ENCODE data around the gene PDCD10. TPM values are rescaled to one million over a fixed set of nuclear protein-coding genes. Genes with fewer than 3 reads are reported as not detected.

Gene PDCD10
- total RNA-seq, 5 donors from 2014 or later (not counting 1 experiment from before 2014, with no cell fraction given) = 40.2 to 46.7 (median 40.8) TPM

GRCh38 chr3:167718582-167718981 is 16.1 kb downstream of the PDCD10 start:
- no peaks in the 10 kb centered on the region for H3K9me3 Mint-ChIP-seq
- Histone ChIP-seq H3K4me1 (ENCODE audit: control insufficient read depth in 1 of 2, extremely low read depth in 1 of 2, insufficient read depth in 2 of 2, low read length in 2 of 2) (peaks cover 2 to 3% of the 10 kb centered on the region in 2 experiments), H3K4me3 (ENCODE audit: control insufficient read depth in 1 of 2, extremely low read depth in 1 of 2, low read length in 1 of 2) (no peak overlapping the region), H3K27ac (ENCODE audit: low read length) (no peak overlapping the region), H3K27me3 (replicated peaks in 1 of 2; ENCODE audit: control insufficient read depth in 2 of 2, extremely low read depth in 1 of 2, insufficient read depth in 2 of 2, low read length in 1 of 2) (no peaks in the 10 kb centered on the region), H3K36me3 (ENCODE audit: control insufficient read depth in 2 of 2, extremely low read depth in 1 of 2, insufficient read depth in 1 of 2, low read length in 1 of 2) (peaks cover 0 to 33% of the 10 kb centered on the region in 2 donors), H3K9me3 (no peaks in the 10 kb centered on the region)
- DNase-seq (no peak), ATAC-seq (replicated peaks in 1 of 4) (no peak)
- no peaks in the 10 kb centered on the region for H3K27me3 Mint-ChIP-seq
- H3K4me3 Mint-ChIP-seq = no peak overlapping the region
- H3K36me3 Mint-ChIP-seq = peaks cover 58% of the 10 kb centered on the region
- no CpG with 5 or more reads among the region's 1 CpG for WGBS (ENCODE audit: insufficient coverage)
- ChIA-PET CTCF (no interaction called here), POLR2A (no interaction called here)
- no peak overlapping the region for H3K27ac Mint-ChIP-seq
- peaks cover 57 to 71% (median 71%) of the 10 kb centered on the region in 3 donors for H3K4me1 Mint-ChIP-seq

- ChIA-PET CTCF (no interaction called here), POLR2A (no interaction called here)
- DNase-seq = no peak
- Mint-ChIP-seq H3K9me3 (no peaks in the 10 kb centered on the region), H3K36me3 (peaks cover 63% of the 10 kb centered on the region), H3K27ac (no peak overlapping the region), H3K4me1 (peaks cover 66 to 73% (median 71%) of the 10 kb centered on the region in 3 donors), H3K27me3 (no peaks in the 10 kb centered on the region), H3K4me3 (no peak overlapping the region)
- no peak for ATAC-seq (replicated peaks in 1 of 4)
- Histone ChIP-seq H3K4me3 (ENCODE audit: control insufficient read depth in 1 of 2, extremely low read depth in 1 of 2, low read length in 1 of 2) (no peak overlapping the region), H3K9me3 (no peaks in the 10 kb centered on the region), H3K27me3 (replicated peaks in 1 of 2; ENCODE audit: control insufficient read depth in 2 of 2, extremely low read depth in 1 of 2, insufficient read depth in 2 of 2, low read length in 1 of 2) (no peaks in the 10 kb centered on the region), H3K4me1 (ENCODE audit: control insufficient read depth in 1 of 2, extremely low read depth in 1 of 2, insufficient read depth in 2 of 2, low read length in 2 of 2) (peaks cover 0 to 2% of the 10 kb centered on the region in 2 experiments), H3K36me3 (ENCODE audit: control insufficient read depth in 2 of 2, extremely low read depth in 1 of 2, insufficient read depth in 1 of 2, low read length in 1 of 2) (peaks cover 0 to 33% of the 10 kb centered on the region in 2 donors), H3K27ac (ENCODE audit: low read length) (no peak overlapping the region)
- whole genome bisulfite sequencing (ENCODE audit: insufficient coverage) = no CpG with 5 or more reads among the region's 2 CpGs
Measured at GRCh38 chr3:167716920-167717319, 17.8 kb downstream of the PDCD10 start.

- H3K27me3 ChIP-seq (replicated peaks in 1 of 2; ENCODE audit: control insufficient read depth in 2 of 2, extremely low read depth in 1 of 2, insufficient read depth in 2 of 2, low read length in 1 of 2) = no peaks in the 10 kb centered on the region
- H3K4me1 Mint-ChIP-seq = peaks cover 68 to 80% (median 77%) of the 10 kb centered on the region in 3 donors
- no peak overlapping the region for H3K27ac ChIP-seq (ENCODE audit: low read length)
- peaks cover 5 to 46% of the 10 kb centered on the region in 2 donors for H3K36me3 ChIP-seq (ENCODE audit: control insufficient read depth in 2 of 2, extremely low read depth in 1 of 2, insufficient read depth in 1 of 2, low read length in 1 of 2)
- no peak overlapping the region for H3K4me3 Mint-ChIP-seq
- no peak overlapping the region for H3K27ac Mint-ChIP-seq
- WGBS (ENCODE audit: insufficient coverage) = no CpG with 5 or more reads among the region's 1 CpG
- peaks cover 71% of the 10 kb centered on the region for H3K36me3 Mint-ChIP-seq
- no peaks in the 10 kb centered on the region for H3K9me3 Mint-ChIP-seq
- ChIA-PET POLR2A (no interaction called here), CTCF (no interaction called here)
- no peaks in the 10 kb centered on the region for H3K4me1 ChIP-seq (ENCODE audit: control insufficient read depth in 1 of 2, extremely low read depth in 1 of 2, insufficient read depth in 2 of 2, low read length in 2 of 2)
- no peaks in the 10 kb centered on the region for H3K27me3 Mint-ChIP-seq
- ATAC-seq (replicated peaks in 1 of 4) = no peak
- no peaks in the 10 kb centered on the region for H3K9me3 ChIP-seq
- DNase-seq = no peak
- no peak overlapping the region for H3K4me3 ChIP-seq (ENCODE audit: control insufficient read depth in 1 of 2, extremely low read depth in 1 of 2, low read length in 1 of 2)
Measured at GRCh38 chr3:167714871-167715270, 19.8 kb downstream of the PDCD10 start.

GRCh38 chr3:167712445-167712844 is 22.2 kb downstream of the PDCD10 start:
- ChIA-PET CTCF (no interaction called here), POLR2A (no interaction called here)
- ATAC-seq (replicated peaks in 1 of 4) = no peak
- Histone ChIP-seq H3K36me3 (ENCODE audit: control insufficient read depth in 2 of 2, extremely low read depth in 1 of 2, insufficient read depth in 1 of 2, low read length in 1 of 2) (peaks cover 7 to 40% of the 10 kb centered on the region in 2 donors), H3K27ac (ENCODE audit: low read length) (no peak overlapping the region), H3K4me1 (ENCODE audit: control insufficient read depth in 1 of 2, extremely low read depth in 1 of 2, insufficient read depth in 2 of 2, low read length in 2 of 2) (no peaks in the 10 kb centered on the region), H3K9me3 (no peaks in the 10 kb centered on the region), H3K27me3 (replicated peaks in 1 of 2; ENCODE audit: control insufficient read depth in 2 of 2, extremely low read depth in 1 of 2, insufficient read depth in 2 of 2, low read length in 1 of 2) (no peaks in the 10 kb centered on the region), H3K4me3 (ENCODE audit: control insufficient read depth in 1 of 2, extremely low read depth in 1 of 2, low read length in 1 of 2) (no peak overlapping the region)
- Mint-ChIP-seq H3K9me3 (no peaks in the 10 kb centered on the region), H3K36me3 (peaks cover 70% of the 10 kb centered on the region), H3K4me1 (peaks cover 78 to 85% (median 78%) of the 10 kb centered on the region in 3 donors), H3K27ac (peak overlapping the region in 1 of 2 donors; percentile 29), H3K4me3 (no peak overlapping the region), H3K27me3 (no peaks in the 10 kb centered on the region)
- WGBS (ENCODE audit: insufficient coverage) = no CpG with 5 or more reads among the region's 3 CpGs
- DNase-seq = no peak

- Histone ChIP-seq H3K36me3 (ENCODE audit: control insufficient read depth in 2 of 2, extremely low read depth in 1 of 2, insufficient read depth in 1 of 2, low read length in 1 of 2) (peaks cover 7 to 45% of the 10 kb centered on the region in 2 donors), H3K27me3 (replicated peaks in 1 of 2; ENCODE audit: control insufficient read depth in 2 of 2, extremely low read depth in 1 of 2, insufficient read depth in 2 of 2, low read length in 1 of 2) (no peaks in the 10 kb centered on the region), H3K4me1 (ENCODE audit: control insufficient read depth in 1 of 2, extremely low read depth in 1 of 2, insufficient read depth in 2 of 2, low read length in 2 of 2) (no peaks in the 10 kb centered on the region), H3K4me3 (ENCODE audit: control insufficient read depth in 1 of 2, extremely low read depth in 1 of 2, low read length in 1 of 2) (no peak overlapping the region), H3K9me3 (no peaks in the 10 kb centered on the region), H3K27ac (ENCODE audit: low read length) (no peak overlapping the region)
- H3K27me3 Mint-ChIP-seq = no peaks in the 10 kb centered on the region
- H3K4me3 Mint-ChIP-seq = no peak overlapping the region
- ATAC-seq (replicated peaks in 1 of 4) (no peak), DNase-seq (no peak)
- WGBS (ENCODE audit: insufficient coverage) = no CpG with 5 or more reads among the region's 1 CpG
- H3K27ac Mint-ChIP-seq = no peak overlapping the region
- CTCF ChIA-PET = no interaction called here
- H3K4me1 Mint-ChIP-seq = peaks cover 81 to 87% (median 85%) of the 10 kb centered on the region in 3 donors
- H3K36me3 Mint-ChIP-seq = peaks cover 70% of the 10 kb centered on the region
- POLR2A ChIA-PET = interaction anchor here in 1 of 2 donors (0.5 kb wide), 1 partner anchor 251 kb away, joined by 5 read pairs; no protein-coding TSS in a partner anchor
- H3K9me3 Mint-ChIP-seq = no peaks in the 10 kb centered on the region
Measured at GRCh38 chr3:167711439-167711838, 23.3 kb downstream of the PDCD10 start.

GRCh38 chr3:167710552-167710951 is 24.1 kb downstream of the PDCD10 start:
- no peak for ATAC-seq (replicated peaks in 1 of 4)
- peaks cover 71% of the 10 kb centered on the region for H3K36me3 Mint-ChIP-seq
- no peaks in the 10 kb centered on the region for H3K9me3 Mint-ChIP-seq
- Histone ChIP-seq H3K9me3 (no peaks in the 10 kb centered on the region), H3K4me3 (ENCODE audit: control insufficient read depth in 1 of 2, extremely low read depth in 1 of 2, low read length in 1 of 2) (no peak overlapping the region), H3K36me3 (ENCODE audit: control insufficient read depth in 2 of 2, extremely low read depth in 1 of 2, insufficient read depth in 1 of 2, low read length in 1 of 2) (peaks cover 7 to 43% of the 10 kb centered on the region in 2 donors), H3K27me3 (replicated peaks in 1 of 2; ENCODE audit: control insufficient read depth in 2 of 2, extremely low read depth in 1 of 2, insufficient read depth in 2 of 2, low read length in 1 of 2) (no peaks in the 10 kb centered on the region), H3K27ac (ENCODE audit: low read length) (no peak overlapping the region), H3K4me1 (ENCODE audit: control insufficient read depth in 1 of 2, extremely low read depth in 1 of 2, insufficient read depth in 2 of 2, low read length in 2 of 2) (no peaks in the 10 kb centered on the region)
- peak overlapping the region in 1 of 2 donors; percentile 59 for H3K27ac Mint-ChIP-seq
- H3K4me1 Mint-ChIP-seq = peaks cover 78 to 88% (median 82%) of the 10 kb centered on the region in 3 donors
- ChIA-PET POLR2A (no interaction called here), CTCF (interaction anchor here in 1 of 2 donors (0.7 kb wide), 1 partner anchor 531 kb away, joined by 6 read pairs; no protein-coding TSS in a partner anchor)
- H3K4me3 Mint-ChIP-seq = no peak overlapping the region
- no peak for DNase-seq
- H3K27me3 Mint-ChIP-seq = no peaks in the 10 kb centered on the region

- Mint-ChIP-seq H3K4me3 (no peak overlapping the region), H3K4me1 (peaks cover 70 to 82% (median 77%) of the 10 kb centered on the region in 3 donors), H3K27me3 (no peaks in the 10 kb centered on the region), H3K9me3 (no peaks in the 10 kb centered on the region), H3K36me3 (peaks cover 68% of the 10 kb centered on the region), H3K27ac (no peak overlapping the region)
- CTCF ChIA-PET = interaction anchor here in 1 of 2 donors (0.7 kb wide), 2 partner anchors 24 to 532 kb away, joined by 4 to 6 read pairs; no protein-coding TSS in a partner anchor
- no peaks in the 10 kb centered on the region for H3K9me3 ChIP-seq
- H3K27me3 ChIP-seq (replicated peaks in 1 of 2; ENCODE audit: control insufficient read depth in 2 of 2, extremely low read depth in 1 of 2, insufficient read depth in 2 of 2, low read length in 1 of 2) = no peaks in the 10 kb centered on the region
- H3K27ac ChIP-seq (ENCODE audit: low read length) = no peak overlapping the region
- DNase-seq (no peak), ATAC-seq (replicated peaks in 1 of 4) (no peak)
- POLR2A ChIA-PET = no interaction called here
- H3K4me1 ChIP-seq (ENCODE audit: control insufficient read depth in 1 of 2, extremely low read depth in 1 of 2, insufficient read depth in 2 of 2, low read length in 2 of 2) = no peaks in the 10 kb centered on the region
- H3K36me3 ChIP-seq (ENCODE audit: control insufficient read depth in 2 of 2, extremely low read depth in 1 of 2, insufficient read depth in 1 of 2, low read length in 1 of 2) = peaks cover 7 to 39% of the 10 kb centered on the region in 2 donors
- 87% methylated on average over 4 of the region's 4 CpGs for WGBS (ENCODE audit: insufficient coverage)
- no peak overlapping the region for H3K4me3 ChIP-seq (ENCODE audit: control insufficient read depth in 1 of 2, extremely low read depth in 1 of 2, low read length in 1 of 2)
Measured at GRCh38 chr3:167709690-167710089, 25.0 kb downstream of the PDCD10 start.
